ENCODE measurements around the gene AP5Z1.

- TF ChIP-seq, protein P1, sequence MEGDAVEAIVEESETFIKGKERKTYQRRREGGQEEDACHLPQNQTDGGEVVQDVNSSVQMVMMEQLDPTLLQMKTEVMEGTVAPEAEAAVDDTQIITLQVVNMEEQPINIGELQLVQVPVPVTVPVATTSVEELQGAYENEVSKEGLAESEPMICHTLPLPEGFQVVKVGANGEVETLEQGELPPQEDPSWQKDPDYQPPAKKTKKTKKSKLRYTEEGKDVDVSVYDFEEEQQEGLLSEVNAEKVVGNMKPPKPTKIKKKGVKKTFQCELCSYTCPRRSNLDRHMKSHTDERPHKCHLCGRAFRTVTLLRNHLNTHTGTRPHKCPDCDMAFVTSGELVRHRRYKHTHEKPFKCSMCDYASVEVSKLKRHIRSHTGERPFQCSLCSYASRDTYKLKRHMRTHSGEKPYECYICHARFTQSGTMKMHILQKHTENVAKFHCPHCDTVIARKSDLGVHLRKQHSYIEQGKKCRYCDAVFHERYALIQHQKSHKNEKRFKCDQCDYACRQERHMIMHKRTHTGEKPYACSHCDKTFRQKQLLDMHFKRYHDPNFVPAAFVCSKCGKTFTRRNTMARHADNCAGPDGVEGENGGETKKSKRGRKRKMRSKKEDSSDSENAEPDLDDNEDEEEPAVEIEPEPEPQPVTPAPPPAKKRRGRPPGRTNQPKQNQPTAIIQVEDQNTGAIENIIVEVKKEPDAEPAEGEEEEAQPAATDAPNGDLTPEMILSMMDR (IDR thresholded peaks at IDR 0.05): no peak
- TF ChIP-seq EZH2 (IDR thresholded peaks at IDR 0.05; ENCODE audit: borderline replicate concordance, insufficient read depth, low read depth, low read length, poor library complexity, severe bottlenecking): no peak
Observed at GRCh38 chr7:4807598-4808016, 32.2 kb downstream of the AP5Z1 start.

Measured in B cell (primary cell).